ENCODE data around the gene OR8B3. TPM values are rescaled to one million over a fixed set of nuclear protein-coding genes. Genes with fewer than 3 reads are reported as not detected.

OR8B3 gene
- total and polyA plus RNA-seq, 7 donors = not detected

GRCh38 chr11:124380585-124380984, 18.2 kb downstream of the OR8B3 start:
- Histone ChIP-seq H3K27ac (no peak overlapping the region), H3K9me3 (no peaks in the 10 kb centered on the region), H3K27me3 (no peaks in the 10 kb centered on the region), H3K36me3 (no peaks in the 10 kb centered on the region), H3K4me1 (no peaks in the 10 kb centered on the region), H3K4me3 (no peak overlapping the region)
- WGBS, 2 donors = 94 to 97% methylated on average over 2 of the region's 2 CpGs
- no peak for TF ChIP-seq POLR2A (IDR thresholded peaks at IDR 0.05)
- TF ChIP-seq CTCF (IDR thresholded peaks at IDR 0.05) = no peak
- TF ChIP-seq POLR2AphosphoS5 (IDR thresholded peaks at IDR 0.05) = no peak
- TF ChIP-seq EP300 (IDR thresholded peaks at IDR 0.05) = no peak
- no peak for DNase-seq
- intact Hi-C loops (cut with DNase I) = no loop called here

GRCh38 chr11:124376280-124376679, 22.5 kb downstream of the OR8B3 start:
- no peaks in the 10 kb centered on the region for H3K4me1 ChIP-seq
- DNase-seq = no peak
- 67 to 79% methylated on average over 3 of the region's 3 CpGs for WGBS, 2 donors
- no peaks in the 10 kb centered on the region for H3K9me3 ChIP-seq
- H3K4me3 ChIP-seq = no peak overlapping the region
- H3K27me3 ChIP-seq = no peaks in the 10 kb centered on the region
- no peaks in the 10 kb centered on the region for H3K36me3 ChIP-seq
- TF ChIP-seq CTCF (IDR thresholded peaks at IDR 0.05) = no peak
- TF ChIP-seq POLR2AphosphoS5 (IDR thresholded peaks at IDR 0.05) = no peak
- no peak for TF ChIP-seq POLR2A (IDR thresholded peaks at IDR 0.05)
- TF ChIP-seq EP300 (IDR thresholded peaks at IDR 0.05) = no peak
- H3K27ac ChIP-seq = no peak overlapping the region
- intact Hi-C loops (cut with DNase I) = no loop called here

- no peak for DNase-seq
- Histone ChIP-seq H3K4me3 (no peak overlapping the region), H3K9me3 (no peaks in the 10 kb centered on the region), H3K27me3 (no peaks in the 10 kb centered on the region), H3K4me1 (no peaks in the 10 kb centered on the region), H3K36me3 (no peaks in the 10 kb centered on the region), H3K27ac (no peak overlapping the region)
- WGBS, 2 donors = 34 to 35% methylated on average over 2 of the region's 2 CpGs
- intact Hi-C loops (cut with DNase I) = no loop called here
- no peak for TF ChIP-seq EP300 (IDR thresholded peaks at IDR 0.05)
- no peak for TF ChIP-seq POLR2AphosphoS5 (IDR thresholded peaks at IDR 0.05)
- no peak for TF ChIP-seq POLR2A (IDR thresholded peaks at IDR 0.05)
- TF ChIP-seq CTCF (IDR thresholded peaks at IDR 0.05) = no peak
Observed at GRCh38 chr11:124359566-124359965, 39.3 kb downstream of the OR8B3 start.

- Histone ChIP-seq H3K4me3 (no peak overlapping the region), H3K4me1 (no peaks in the 10 kb centered on the region), H3K27me3 (no peaks in the 10 kb centered on the region), H3K9me3 (no peaks in the 10 kb centered on the region), H3K36me3 (no peaks in the 10 kb centered on the region), H3K27ac (no peak overlapping the region)
- WGBS, 2 donors = 29 to 38% methylated on average over 3 of the region's 3 CpGs
- no peak for TF ChIP-seq CTCF (IDR thresholded peaks at IDR 0.05)
- TF ChIP-seq POLR2A (IDR thresholded peaks at IDR 0.05) = no peak
- TF ChIP-seq POLR2AphosphoS5 (IDR thresholded peaks at IDR 0.05) = no peak
- no peak for TF ChIP-seq EP300 (IDR thresholded peaks at IDR 0.05)
- no peak for DNase-seq
- intact Hi-C loops (cut with DNase I) = no loop called here
Observed at GRCh38 chr11:124346311-124346955, 52.4 kb downstream of the OR8B3 start.

Other genes starting within 250 kb of the OR8B3 start
- gene OR10D3, start 215.7 kb downstream of the OR8B3 start, total RNA-seq = not detected
- not detected for gene OR10D3, start 215.7 kb downstream of the OR8B3 start, polyA plus RNA-seq
- not detected for gene OR8G1, start 157.9 kb downstream of the OR8B3 start, total RNA-seq
- not detected for gene OR8G1, start 157.9 kb downstream of the OR8B3 start, polyA plus RNA-seq
- not detected for gene OR8G5, start 142.6 kb downstream of the OR8B3 start, total RNA-seq
- under 1 TPM in 1 of 3 donors, not detected in 2; 0.10 TPM for gene OR8G5, start 142.6 kb downstream of the OR8B3 start, polyA plus RNA-seq
- gene OR8D1, start 85.1 kb downstream of the OR8B3 start, total RNA-seq = not detected
- not detected for gene OR8D1, start 85.1 kb downstream of the OR8B3 start, polyA plus RNA-seq
- not detected for gene OR8D2, start 78.8 kb downstream of the OR8B3 start, total RNA-seq
- not detected for gene OR8D2, start 78.8 kb downstream of the OR8B3 start, polyA plus RNA-seq
- not detected for gene OR8B2, start 14.5 kb downstream of the OR8B3 start, total RNA-seq
- gene OR8B2, start 14.5 kb downstream of the OR8B3 start, polyA plus RNA-seq = not detected
- gene OR8B4, start 25.8 kb upstream of the OR8B3 start, total RNA-seq = not detected
- not detected for gene OR8B4, start 25.8 kb upstream of the OR8B3 start, polyA plus RNA-seq
- not detected for gene OR8B8, start 46.7 kb upstream of the OR8B3 start, total RNA-seq
- not detected for gene OR8B8, start 46.7 kb upstream of the OR8B3 start, polyA plus RNA-seq
- not detected for gene OR8B12, start 144.6 kb upstream of the OR8B3 start, total RNA-seq
- gene OR8B12, start 144.6 kb upstream of the OR8B3 start, polyA plus RNA-seq = not detected
- gene OR8A1, start 171.0 kb upstream of the OR8B3 start, total RNA-seq = not detected
- gene OR8A1, start 171.0 kb upstream of the OR8B3 start, polyA plus RNA-seq = not detected
- not detected for gene PANX3, start 212.4 kb upstream of the OR8B3 start, total RNA-seq
- gene PANX3, start 212.4 kb upstream of the OR8B3 start, polyA plus RNA-seq = not detected
- gene TBRG1, start 223.8 kb upstream of the OR8B3 start, total RNA-seq = 10 to 100 TPM; 26.0 to 41.0 (median 30.3) TPM
- 10 to 100 TPM; 14.4 to 24.4 (median 22.7) TPM for gene TBRG1, start 223.8 kb upstream of the OR8B3 start, polyA plus RNA-seq

Data from sigmoid colon (tissue), 7 donors.